Measurements from ENCODE around the gene FIP1L1. TPM values are rescaled to one million over a fixed set of nuclear protein-coding genes. Genes with fewer than 3 reads are reported as not detected.

The FIP1L1 gene
- total and polyA plus RNA-seq, 2 of the 13 experiments (the other 11 are each of a cell fraction or from before 2014, with no cell fraction given) = 14.9 to 69.4 TPM

- no TSS peak for BruUV-seq (replicated peaks)
- Histone ChIP-seq H3K4me1 (ENCODE audit: insufficient read depth, low read length) (peaks cover 9% of the 10 kb centered on the region; the same call in 1 of the 2 replicates), H3K9ac (ENCODE audit: insufficient read depth, low read depth, low read length) (no peak overlapping the region), H4K20me1 (ENCODE audit: insufficient read depth, low read length) (no peaks in the 10 kb centered on the region), H2AFZ (ENCODE audit: low read length) (no peak overlapping the region), H3K27ac (ENCODE audit: extremely low read length, insufficient read depth, low read length) (no peak overlapping the region), H3K27me3 (ENCODE audit: control insufficient read depth in 1 of 2, insufficient read depth in 2 of 2, low read length in 2 of 2) (no peaks in the 10 kb centered on the region; a peak in 2 of 5 replicates), H3K4me2 (ENCODE audit: low read depth, low read length) (no peak overlapping the region), H3K9me3 (ENCODE audit: low read length) (no peaks in the 10 kb centered on the region), H3K4me3 (replicated peaks in 1 of 3; ENCODE audit: insufficient read depth in 1 of 3, low read depth in 2 of 3, low read length in 3 of 3) (no peak overlapping the region), H3K79me2 (ENCODE audit: insufficient read depth, low read length) (no peaks in the 10 kb centered on the region), H3K36me3 (replicated peaks in 1 of 2; ENCODE audit: control insufficient read depth in 1 of 2, insufficient read depth in 2 of 2, low read length in 2 of 2) (no peaks in the 10 kb centered on the region)
- 30% methylated on average over 2 of the region's 2 CpGs for WGBS (ENCODE audit: low lambda C conversion rate)
- FAIRE-seq (no peak), DNase-seq (ENCODE audit: low spot score) (no peak), ATAC-seq (no peak)
- ChIA-PET CTCF (ENCODE audit: low intra/inter-chr PET ratio, low total read pairs) (no interaction called here), POLR2A (no interaction called here)
- in situ Hi-C loops (cut with HindIII; ENCODE audit: extremely low pct_ligation_motif_present, low pct_unique_long_range_greater_than_20kb) = loop anchor here (25.0 kb wide), 1 partner anchor 739 kb away; the partner anchor contains the start of gene PDGFRA
- intact Hi-C loops (cut with micrococcal nuclease; ENCODE audit: unreplicated experiment) = loop anchor here (10.0 kb wide), 1 partner anchor 206 kb away; no protein-coding TSS in a partner anchor
- TF ChIP-seq DNMT1 (CRISPR knock-in tag; IDR thresholded peaks at IDR 0.05) (no peak), SOX6 (IDR thresholded peaks at IDR 0.05) (no peak), SOX6 (CRISPR knock-in tag; IDR thresholded peaks at IDR 0.05) (no peak), NR2F1 (CRISPR knock-in tag; IDR thresholded peaks at IDR 0.05) (no peak), MAX (IDR thresholded peaks at IDR 0.05) (no peak), SALL1 (CRISPR knock-in tag; IDR thresholded peaks at IDR 0.05) (no peak), TCF12 (IDR thresholded peaks at IDR 0.05) (no peak), TCF12 (CRISPR knock-in tag; IDR thresholded peaks at IDR 0.05) (no peak), RBM39 (IDR thresholded peaks at IDR 0.05; ENCODE audit: low read depth, low read length, poor library complexity, severe bottlenecking) (no peak), CBX2 (IDR thresholded peaks at IDR 0.05; ENCODE audit: low read depth, low read length) (no peak), CBX2 (CRISPR knock-in tag; IDR thresholded peaks at IDR 0.05; ENCODE audit: low read depth) (no peak), ZNF678 (CRISPR knock-in tag; IDR thresholded peaks at IDR 0.05) (no peak), ZNF446 (CRISPR knock-in tag; IDR thresholded peaks at IDR 0.05) (no peak), ZNF558 (CRISPR knock-in tag; IDR thresholded peaks at IDR 0.05; ENCODE audit: borderline replicate concordance) (no peak), SMAD9 (CRISPR knock-in tag; IDR thresholded peaks at IDR 0.05) (no peak), ZNF563 (CRISPR knock-in tag; IDR thresholded peaks at IDR 0.05) (no peak), ZNF616 (CRISPR knock-in tag; IDR thresholded peaks at IDR 0.05; ENCODE audit: low read depth) (no peak)
- TF ChIP-seq, protein P1, sequence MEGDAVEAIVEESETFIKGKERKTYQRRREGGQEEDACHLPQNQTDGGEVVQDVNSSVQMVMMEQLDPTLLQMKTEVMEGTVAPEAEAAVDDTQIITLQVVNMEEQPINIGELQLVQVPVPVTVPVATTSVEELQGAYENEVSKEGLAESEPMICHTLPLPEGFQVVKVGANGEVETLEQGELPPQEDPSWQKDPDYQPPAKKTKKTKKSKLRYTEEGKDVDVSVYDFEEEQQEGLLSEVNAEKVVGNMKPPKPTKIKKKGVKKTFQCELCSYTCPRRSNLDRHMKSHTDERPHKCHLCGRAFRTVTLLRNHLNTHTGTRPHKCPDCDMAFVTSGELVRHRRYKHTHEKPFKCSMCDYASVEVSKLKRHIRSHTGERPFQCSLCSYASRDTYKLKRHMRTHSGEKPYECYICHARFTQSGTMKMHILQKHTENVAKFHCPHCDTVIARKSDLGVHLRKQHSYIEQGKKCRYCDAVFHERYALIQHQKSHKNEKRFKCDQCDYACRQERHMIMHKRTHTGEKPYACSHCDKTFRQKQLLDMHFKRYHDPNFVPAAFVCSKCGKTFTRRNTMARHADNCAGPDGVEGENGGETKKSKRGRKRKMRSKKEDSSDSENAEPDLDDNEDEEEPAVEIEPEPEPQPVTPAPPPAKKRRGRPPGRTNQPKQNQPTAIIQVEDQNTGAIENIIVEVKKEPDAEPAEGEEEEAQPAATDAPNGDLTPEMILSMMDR (CRISPR knock-in tag; IDR thresholded peaks at IDR 0.05) = no peak
- TF ChIP-seq, protein P2, sequence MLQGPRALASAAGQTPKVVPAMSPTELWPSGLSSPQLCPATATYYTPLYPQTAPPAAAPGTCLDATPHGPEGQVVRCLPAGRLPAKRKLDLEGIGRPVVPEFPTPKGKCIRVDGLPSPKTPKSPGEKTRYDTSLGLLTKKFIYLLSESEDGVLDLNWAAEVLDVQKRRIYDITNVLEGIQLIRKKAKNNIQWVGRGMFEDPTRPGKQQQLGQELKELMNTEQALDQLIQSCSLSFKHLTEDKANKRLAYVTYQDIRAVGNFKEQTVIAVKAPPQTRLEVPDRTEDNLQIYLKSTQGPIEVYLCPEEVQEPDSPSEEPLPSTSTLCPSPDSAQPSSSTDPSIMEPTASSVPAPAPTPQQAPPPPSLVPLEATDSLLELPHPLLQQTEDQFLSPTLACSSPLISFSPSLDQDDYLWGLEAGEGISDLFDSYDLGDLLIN (CRISPR knock-in tag; IDR thresholded peaks at IDR 0.05; ENCODE audit: borderline replicate concordance) = no peak
- TF ChIP-seq, protein P3, sequence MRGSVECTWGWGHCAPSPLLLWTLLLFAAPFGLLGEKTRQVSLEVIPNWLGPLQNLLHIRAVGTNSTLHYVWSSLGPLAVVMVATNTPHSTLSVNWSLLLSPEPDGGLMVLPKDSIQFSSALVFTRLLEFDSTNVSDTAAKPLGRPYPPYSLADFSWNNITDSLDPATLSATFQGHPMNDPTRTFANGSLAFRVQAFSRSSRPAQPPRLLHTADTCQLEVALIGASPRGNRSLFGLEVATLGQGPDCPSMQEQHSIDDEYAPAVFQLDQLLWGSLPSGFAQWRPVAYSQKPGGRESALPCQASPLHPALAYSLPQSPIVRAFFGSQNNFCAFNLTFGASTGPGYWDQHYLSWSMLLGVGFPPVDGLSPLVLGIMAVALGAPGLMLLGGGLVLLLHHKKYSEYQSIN (CRISPR knock-in tag; IDR thresholded peaks at IDR 0.05; ENCODE audit: borderline replicate concordance) = no peak
Measured at GRCh38 chr4:53498706-53499105, 121.3 kb downstream of the FIP1L1 start.
